HG03565 (cell line): ENCODE data around the gene TBC1D3B.
"Not testable (repeated sequence)": the region's sequence is repeated elsewhere in the genome, so short reads cannot be mapped to it uniquely, and the experiment has no call there.

Source experiments
- ATAC-seq: cut with Tn5 transposase; IDR thresholded peaks from one replicate; pipeline ENCODE4 v1.9.1; 2021; ENCODE audit warnings: mild to moderate bottlenecking, moderate library complexity; ENCODE audit not compliant: unreplicated experiment

The TBC1D3B gene

GRCh38 chr17:36131931-36132330 is 44.5 kb downstream of the TBC1D3B start:
- no peak for ATAC-seq

GRCh38 chr17:36131421-36131820 is 45.0 kb downstream of the TBC1D3B start:
- no peak for ATAC-seq

GRCh38 chr17:36130346-36130745 is 46.1 kb downstream of the TBC1D3B start:
- no peak for ATAC-seq

- no peak for ATAC-seq
These were observed 46.8 kb downstream of the TBC1D3B start for GRCh38 chr17:36129616-36130015.

GRCh38 chr17:36128411-36128978 is 47.9 kb downstream of the TBC1D3B start:
- no peak for ATAC-seq

GRCh38 chr17:36127911-36128310 is 48.5 kb downstream of the TBC1D3B start:
- ATAC-seq: no peak

- ATAC-seq: no peak
These were observed 49.1 kb downstream of the TBC1D3B start for GRCh38 chr17:36127199-36127893.

GRCh38 chr17:36124879-36125824 is 51.3 kb downstream of the TBC1D3B start:
- ATAC-seq: no peak

- ATAC-seq: no peak
These were observed 53.0 kb downstream of the TBC1D3B start for GRCh38 chr17:36123431-36123830.

GRCh38 chr17:36121099-36121498 is 55.3 kb downstream of the TBC1D3B start:
- ATAC-seq: not testable (repeated sequence)

GRCh38 chr17:36120221-36120620 is 56.2 kb downstream of the TBC1D3B start:
- ATAC-seq: no peak

- no peak for ATAC-seq
These were observed 57.7 kb downstream of the TBC1D3B start for GRCh38 chr17:36118477-36119353.

GRCh38 chr17:36117505-36118382 is 58.7 kb downstream of the TBC1D3B start:
- ATAC-seq: no peak
